NCI-H748 (cell line): ENCODE data around the gene RNF217.
"Not testable (repeated sequence)": the region's sequence is repeated elsewhere in the genome, so short reads cannot be mapped to it uniquely, and the experiment has no call there.

Experiments used
- DNase-seq: peaks from one replicate; lab custom pipeline; 2025; ENCODE audit not compliant: unreplicated experiment; lab: John Stamatoyannopoulos, UW

RNF217 gene

DNA sequence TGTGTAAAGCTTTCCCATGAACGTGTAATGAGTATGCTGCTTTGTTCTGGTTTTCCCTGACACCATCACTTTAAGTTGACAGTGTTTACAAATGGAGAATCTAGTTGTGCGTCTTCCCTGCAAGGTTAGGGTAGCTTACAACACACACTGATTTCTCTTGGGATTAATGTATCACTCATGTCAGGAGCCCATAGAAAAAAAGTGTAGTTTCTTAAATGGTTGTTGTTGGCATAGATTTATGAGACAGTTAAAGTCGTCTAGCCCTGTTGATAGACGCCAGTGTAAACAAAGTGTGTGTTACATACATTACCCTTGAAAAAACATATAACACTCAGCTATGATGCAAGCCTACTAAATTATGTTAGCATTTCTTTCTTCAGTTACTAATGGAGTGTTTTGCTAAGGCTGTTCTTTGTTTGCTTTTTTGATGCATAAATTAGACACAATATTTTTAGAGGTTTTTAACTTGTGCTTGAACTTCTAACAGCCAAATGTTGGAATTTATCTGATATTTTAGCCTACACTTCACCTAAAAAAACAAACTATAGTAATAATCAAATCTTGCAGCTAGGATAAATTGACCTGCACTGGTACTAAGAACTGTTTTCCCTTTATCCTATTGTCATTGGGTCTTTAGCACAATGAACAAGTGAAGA lies 88.6 kb downstream of the RNF217 start:
- peak; percentile 63 for DNase-seq

DNA sequence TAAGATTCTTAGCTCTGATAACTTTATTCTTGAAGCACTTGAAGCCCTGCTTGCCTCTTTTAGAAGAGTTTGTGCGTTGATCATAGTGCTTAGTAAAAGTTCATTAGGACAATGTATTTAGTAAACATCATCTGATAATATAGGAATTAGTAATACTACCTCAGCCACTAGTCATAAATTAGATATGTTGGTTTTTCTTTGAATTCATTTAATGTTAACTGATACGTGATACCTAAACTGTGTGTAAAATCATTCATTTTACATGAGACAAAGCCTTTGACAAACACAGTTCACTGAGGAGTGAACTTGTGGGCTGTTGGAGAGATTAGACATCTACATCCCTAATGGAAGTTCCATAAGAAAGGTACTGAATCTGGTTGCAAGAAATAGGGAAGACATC lies 91.6 kb downstream of the RNF217 start:
- no peak for DNase-seq

DNA sequence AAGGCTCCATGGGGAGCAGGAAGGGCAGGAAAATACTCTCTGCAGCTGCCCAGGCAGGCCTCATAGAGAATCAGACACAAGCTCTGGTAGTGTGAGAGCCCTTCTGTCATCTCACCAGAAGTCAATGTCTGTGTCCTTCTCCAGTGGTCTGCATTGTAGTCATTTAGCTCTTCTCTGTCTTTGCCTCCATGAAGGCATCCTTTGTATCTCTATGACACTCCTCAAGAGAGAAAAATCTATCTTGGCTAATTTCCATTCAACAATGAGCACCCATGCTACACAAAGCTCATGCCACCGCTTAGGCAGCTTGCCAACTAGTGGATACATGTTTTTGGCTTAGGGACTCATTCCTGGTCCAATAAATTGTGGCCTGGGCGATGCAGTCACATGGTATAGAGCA lies 92.1 kb downstream of the RNF217 start:
- no peak for DNase-seq

DNA sequence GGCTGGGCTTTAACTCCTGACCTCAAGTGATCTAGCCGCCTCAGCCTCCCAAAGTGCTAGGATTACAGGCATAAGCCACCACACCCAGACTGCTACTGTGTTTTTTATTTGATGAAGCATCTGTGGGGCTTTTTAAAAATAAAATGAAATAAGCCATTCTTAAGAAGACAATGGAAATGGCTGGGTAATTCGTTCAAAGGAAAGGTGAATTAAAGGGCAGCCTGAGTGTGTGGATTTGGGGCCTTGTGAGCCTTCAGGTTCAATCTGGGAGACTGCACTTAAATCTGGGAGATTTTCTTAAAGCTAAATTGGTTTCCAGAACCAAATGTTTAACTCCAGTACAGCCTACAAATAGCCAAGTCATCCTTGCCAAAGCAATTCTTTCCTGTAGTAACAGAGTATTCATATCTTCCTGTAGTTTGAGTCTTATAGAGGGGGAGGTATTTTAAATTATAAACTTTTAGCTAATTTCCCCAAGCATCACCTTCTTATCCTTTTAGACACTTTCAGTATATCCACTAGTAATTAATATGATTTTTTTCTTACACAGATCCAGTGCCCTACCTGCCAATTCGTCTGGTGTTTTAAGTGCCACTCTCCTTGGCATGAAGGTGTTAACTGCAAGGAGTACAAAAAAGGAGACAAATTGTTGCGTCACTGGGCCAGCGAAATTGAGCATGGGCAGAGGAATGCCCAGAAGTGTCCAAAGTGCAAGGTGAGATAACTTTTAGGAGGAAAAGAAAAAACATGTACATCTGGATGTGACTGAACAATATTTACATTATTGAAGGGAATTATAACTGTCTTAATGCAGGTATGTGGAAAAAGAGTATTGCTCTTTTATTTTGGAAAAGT lies 95.4 kb downstream of the RNF217 start:
- DNase-seq, result no peak

DNA sequence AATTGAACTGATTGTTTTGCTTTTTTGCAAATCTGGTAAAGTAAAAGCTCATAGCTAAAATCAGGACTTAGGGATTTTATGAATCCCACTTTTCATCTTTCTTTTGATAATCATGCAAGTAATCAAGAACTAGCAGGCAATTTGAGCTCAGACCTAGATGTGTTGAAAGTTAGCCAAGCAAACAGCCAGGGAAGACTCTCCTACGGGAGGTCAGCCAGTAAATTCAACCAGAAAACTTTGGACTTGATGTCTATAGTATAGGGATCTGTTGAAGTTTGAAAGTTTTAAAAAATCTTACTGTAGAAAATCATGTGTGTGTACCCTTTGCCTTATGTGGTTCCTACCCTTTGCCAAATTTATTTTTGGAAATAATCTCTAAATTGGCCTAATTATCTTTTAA lies 96.3 kb downstream of the RNF217 start:
- DNase-seq, result no peak

DNA sequence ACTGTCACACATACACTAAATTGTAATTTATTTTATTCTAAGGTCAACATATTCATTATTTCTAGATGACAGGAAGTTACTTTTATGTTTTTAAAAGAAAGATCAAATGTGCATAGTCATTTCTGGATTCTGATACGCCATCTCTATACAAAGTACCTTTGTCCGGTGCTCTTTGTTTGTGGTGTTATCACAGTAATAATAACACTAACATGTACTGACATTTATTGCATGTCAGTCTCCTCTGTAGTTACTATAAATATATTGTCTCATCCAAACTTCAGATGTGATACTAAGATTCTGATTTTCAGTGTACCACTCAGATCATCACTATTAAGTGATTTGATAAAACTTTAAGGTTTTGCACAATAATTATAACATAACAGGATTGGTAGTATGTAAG lies 101.1 kb downstream of the RNF217 start:
- no peak for DNase-seq

DNA sequence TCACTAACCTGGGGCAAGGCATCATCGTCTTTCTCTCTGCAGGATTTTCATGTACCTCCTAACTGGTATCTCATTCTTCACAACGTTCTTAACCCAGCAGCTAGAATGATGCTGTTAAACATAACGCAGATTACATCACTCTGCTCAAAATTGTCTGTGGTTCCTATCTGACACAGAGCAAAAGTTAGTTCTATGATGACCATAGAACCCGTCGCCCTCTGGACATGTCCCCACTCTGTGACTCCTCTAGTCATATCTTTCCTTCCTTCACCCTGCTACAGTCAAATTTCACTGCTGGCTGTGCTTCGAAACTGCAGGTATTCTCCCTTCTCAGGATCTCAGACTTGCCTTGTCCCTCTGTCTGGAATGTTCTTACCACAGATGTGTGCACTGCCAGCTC lies 103.9 kb downstream of the RNF217 start:
- no peak for DNase-seq

DNA sequence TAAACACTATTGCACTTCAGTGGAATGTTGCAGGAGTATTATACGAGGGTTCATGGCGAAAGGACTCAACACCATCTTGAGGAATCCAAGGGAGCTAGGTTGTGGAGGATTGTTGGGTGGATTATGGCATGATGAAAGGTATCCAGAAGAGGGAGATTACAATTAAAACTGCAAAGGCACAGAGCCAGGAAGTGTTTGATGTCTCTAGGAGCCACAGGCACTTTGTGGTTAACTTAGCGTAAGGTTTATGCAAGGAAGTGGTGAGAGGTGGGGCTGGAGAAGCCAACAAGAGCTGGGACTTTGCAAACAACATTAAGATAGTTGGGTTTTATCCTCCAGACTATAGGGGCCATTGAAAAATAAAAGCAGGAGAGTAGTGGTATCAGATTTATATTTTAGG lies 104.7 kb downstream of the RNF217 start:
- no peak for DNase-seq

DNA sequence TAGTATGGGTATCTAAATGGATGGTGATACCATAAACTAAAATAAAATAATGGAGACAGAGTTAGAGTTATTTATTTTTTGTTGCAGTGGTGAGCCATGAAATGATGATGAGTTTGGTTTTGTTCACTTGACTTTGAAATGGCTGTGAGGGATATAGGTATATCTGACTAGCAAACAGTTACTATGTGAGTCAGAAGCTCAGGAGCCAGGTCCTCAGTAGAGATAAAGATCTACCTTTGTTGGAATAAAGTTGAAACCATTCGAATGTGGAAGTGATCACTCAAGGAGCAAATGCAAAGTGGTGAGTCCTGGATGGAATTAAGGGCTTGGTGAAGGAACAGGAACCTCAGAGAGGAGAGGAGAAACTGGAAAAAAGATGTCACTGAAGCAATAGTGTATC lies 105.3 kb downstream of the RNF217 start:
- DNase-seq, result no peak

DNA sequence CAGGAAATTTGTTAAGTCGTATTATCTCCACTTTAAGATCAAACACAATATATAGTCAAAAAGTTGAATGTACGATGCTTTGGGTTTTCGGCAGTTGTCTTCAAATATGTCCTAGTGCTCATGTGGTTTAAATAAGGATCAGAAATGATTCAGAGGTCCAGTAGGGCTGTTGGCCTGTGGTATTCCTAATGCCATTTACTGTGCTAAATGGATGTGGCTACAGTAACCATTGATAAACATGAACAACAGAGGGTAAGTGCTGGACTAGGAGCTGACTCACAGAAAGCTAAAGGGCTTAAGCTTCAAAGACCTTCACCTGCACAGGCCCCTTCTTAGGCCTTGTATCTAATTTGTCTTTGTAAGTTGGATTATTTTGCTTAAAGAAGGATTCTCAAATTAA lies 110.8 kb downstream of the RNF217 start:
- DNase-seq, result no peak

DNA sequence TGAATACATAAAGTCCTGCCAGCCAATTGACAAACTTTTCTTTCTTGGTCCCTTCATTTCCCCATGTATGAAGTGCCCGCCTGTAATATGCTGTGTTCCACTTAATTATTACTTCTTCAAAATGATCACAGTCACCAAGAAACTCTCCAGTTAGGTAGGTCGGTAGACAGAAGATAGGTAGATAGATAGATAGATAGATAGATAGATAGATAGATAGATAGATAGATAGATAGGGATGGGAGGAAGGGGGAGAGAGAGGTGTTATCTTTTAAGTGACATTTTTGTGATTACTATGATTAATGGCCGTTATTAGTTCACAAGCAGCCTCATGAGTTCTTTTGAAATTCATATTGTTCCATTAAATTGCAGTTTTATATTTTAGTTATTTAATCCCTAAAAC lies 111.9 kb downstream of the RNF217 start:
- no peak for DNase-seq

DNA sequence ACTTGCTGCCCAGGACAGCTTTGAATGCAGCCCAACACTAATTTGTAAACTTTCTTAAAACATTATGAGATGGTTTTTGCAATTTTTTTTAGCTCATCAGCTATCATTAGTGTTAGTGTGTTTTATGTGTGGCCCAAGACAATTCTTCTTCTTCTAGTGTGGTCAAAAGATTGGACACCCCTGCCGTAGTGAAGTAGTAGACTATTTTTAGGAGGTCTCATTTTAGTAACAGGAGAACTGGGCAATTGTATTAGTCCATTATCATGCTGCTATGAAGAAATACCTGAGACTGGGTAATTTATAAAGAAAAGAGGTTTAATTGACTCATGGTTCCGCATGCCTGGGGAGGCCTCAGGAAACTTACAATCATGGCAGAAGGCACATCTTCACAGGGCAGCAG lies 112.8 kb downstream of the RNF217 start:
- DNase-seq, result not testable (repeated sequence)

DNA sequence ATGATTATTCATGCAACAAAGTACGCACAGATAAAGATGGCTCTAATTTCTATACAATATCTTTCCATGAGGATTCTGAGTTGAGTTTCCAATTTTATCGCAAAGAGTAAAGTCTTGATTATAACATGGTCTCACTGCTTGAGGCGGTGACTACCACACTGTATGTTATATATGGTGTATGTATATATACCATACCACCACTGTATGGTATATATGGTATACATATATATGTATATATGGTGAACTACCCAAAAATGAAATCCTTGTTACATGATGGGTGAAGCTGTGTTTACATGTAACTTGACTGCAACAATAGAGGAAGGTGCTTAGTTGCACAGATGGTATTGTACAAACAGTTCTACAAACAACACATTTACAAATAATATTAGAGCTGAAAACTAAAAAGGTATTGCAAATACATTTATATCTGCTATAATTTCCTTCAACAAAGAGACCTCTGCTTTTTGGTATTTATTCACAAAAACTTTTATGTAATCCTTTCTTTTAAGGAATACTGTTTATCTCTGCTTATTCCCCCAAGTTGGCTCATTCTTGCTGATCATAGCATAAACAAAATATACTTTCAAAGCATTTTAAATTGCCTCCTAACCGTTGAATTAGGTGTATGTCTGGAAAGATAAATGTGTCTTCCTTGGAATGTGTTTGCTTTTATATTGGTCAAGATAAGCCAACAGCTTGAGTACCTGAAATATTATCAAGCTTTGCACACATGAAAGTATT lies 113.7 kb downstream of the RNF217 start:
- DNase-seq, result no peak

DNA sequence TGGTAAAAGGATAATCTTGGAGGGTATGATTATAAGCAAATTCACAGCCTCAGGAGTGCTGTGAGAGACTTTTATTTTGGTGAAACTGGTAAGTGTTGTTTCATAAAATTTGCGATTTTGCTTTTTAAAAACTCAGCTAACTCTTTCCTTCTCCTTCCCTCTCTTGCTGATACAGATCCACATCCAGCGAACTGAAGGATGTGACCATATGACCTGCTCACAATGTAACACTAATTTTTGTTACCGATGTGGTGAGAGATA lies 114.2 kb downstream of the RNF217 start:
- DNase-seq, result no peak

DNA sequence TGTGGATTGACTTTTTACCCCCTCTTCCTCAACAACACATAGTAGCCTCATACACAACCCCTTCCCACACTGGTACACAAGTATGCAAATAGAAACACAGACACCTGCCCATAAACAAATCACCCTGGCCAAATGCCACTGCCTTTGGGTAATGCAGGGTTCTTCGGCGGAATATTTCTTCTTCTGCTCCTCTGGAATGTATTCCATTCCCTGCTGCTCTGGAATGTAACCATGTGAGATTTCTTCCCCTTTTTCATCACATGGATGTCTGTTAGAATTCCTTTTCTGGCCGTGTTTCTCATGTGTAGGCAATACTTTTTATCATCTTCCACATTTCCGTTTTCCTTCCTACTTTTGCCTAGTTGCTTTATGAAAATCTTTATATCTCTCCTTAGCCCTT lies 115.2 kb downstream of the RNF217 start:
- no peak for DNase-seq

DNA sequence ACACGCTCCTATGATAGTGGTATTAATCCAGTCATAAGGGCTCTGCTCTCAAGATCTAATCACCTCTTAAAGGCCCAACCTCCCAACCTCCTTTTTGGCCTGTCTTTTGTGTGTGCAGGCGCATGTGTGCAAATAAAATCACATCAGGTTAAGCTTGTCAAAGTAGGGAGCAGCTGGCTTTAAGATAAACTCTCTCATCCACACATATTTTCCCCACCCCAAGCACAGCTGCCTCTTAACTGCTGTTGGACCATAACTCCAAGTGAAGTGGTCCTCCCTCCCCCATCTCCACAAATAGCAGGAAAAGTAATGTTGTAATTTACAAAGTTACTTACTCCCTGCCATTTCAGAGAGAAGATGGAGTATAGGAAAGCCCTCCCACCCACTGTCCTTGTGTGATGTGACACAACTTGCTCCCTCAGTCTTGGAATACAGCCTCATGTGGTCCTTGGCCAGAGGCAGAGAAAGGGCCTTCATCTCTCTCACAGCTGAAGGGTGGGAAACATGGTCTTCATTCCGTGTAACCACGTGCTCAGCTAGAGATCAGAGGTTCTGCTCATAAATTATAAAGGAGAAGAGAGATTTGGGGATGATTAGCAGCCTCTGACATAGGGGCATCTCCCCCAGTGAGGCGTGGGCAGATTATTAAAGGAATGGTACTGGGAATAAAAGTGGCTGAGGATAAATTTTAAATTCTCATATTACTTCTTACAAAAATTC lies 116.5 kb downstream of the RNF217 start:
- DNase-seq, result no peak

DNA sequence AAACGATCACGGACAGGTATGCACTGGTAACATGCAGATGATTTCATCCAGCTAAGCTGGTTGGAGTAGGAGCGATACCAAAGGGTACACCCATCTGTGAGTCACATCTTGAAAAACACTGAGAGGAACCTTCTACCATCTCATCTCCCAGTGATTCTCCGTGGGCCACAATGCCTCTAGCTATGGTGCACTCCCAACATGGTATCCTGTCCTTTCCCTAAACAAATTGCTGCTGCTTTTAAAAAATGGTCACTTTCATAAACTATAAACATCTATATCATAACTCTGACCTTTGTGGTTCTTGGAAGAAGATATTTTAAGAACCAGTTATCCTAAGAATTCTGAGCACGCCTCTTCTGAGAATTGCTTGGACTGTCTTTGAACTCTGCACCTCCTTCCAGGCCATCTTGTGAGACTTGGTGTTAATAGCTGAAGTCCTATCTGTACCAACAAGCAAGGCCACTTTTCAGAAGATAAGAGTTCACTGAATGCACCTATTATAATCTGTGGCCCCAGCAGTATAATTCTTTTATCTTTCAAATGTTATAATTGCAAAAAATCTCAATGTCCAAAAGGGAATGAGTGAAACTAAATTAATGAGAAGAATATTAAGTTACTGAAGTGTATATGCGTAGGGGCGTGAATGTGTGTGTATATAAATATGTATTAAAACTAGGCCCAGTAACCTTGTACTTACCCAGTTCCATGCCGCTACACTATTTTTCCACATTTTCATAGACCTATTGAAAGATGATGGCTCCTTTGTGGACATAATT lies 120.9 kb downstream of the RNF217 start:
- DNase-seq, result no peak

DNA sequence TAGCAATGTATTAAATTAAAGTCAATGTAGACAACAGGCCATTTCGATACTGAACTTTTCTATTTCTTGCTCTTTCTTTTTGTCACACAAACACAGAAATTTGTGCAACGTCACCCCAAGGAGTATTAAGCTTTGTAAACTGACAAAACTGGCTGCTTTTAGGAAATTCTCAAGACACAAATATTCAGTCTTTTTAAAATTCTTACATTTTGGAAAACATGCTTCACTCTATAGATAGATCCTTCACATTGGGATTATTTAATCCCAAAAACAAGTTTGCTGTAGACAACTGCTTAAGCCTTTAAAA lies 121.4 kb downstream of the RNF217 start:
- no peak for DNase-seq

DNA sequence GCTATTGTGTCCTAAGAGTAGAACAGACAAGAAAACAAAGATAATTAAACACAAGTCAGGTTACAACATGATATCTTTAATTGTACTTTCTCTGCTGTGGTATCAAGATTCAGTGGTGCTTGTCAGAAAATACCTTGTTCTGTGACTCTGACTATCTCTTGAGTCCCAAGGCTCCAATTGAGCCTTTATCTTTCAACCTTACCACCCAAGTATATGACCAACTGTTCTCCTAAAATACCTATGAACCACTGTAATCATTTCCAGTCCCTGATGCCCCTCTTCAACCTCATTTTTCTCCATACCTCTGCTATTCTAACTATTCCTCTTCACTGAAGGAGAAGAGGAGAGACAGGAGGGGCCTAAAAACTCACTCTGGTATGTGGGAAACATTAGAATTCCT lies 124.5 kb downstream of the RNF217 start:
- DNase-seq, result no peak

DNA sequence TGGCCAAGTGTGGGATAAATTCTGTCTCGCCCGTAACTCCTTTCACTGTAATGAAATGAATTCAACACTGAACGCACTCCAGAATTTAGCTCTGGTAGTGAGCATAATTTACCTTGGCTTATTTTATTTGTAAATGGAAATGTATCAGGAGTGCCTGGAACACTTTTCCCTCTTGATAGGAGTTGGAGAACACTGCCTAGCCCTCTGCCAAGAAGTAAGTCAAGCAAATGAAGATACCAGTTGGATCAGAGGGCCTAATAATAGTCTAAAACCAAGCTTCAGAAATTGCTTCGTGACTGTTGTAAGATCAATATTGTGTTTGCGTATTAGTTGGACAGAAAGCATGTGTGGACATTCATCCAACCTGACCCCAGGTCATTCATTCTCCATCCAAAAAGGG lies 126.7 kb downstream of the RNF217 start:
- DNase-seq, result no peak

DNA sequence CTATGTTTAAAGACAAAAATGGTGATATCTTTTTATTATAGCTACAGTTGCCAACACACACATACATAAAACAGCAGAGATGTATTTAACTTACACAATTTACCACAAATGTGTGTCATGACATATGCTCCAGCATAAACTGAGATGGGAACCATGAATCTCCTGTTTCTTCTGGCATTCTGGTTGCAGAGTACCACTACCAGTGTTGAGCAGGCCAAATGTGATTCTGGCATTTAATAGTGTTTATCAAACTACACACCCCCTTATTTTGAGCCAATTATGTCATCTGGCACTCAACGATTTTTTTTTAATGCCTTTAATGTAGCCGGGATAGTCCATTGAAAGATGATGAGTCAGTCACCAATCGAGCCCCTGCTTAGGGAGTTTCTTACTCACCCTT lies 132.3 kb downstream of the RNF217 start:
- no peak for DNase-seq
